ENCODE data around the gene ATP9B. TPM values are rescaled to one million over a fixed set of nuclear protein-coding genes. Genes with fewer than 3 reads are reported as not detected.

ATP9B gene
- total RNA-seq, 1 experiment from 2014 or later: 17.8 TPM

DNA sequence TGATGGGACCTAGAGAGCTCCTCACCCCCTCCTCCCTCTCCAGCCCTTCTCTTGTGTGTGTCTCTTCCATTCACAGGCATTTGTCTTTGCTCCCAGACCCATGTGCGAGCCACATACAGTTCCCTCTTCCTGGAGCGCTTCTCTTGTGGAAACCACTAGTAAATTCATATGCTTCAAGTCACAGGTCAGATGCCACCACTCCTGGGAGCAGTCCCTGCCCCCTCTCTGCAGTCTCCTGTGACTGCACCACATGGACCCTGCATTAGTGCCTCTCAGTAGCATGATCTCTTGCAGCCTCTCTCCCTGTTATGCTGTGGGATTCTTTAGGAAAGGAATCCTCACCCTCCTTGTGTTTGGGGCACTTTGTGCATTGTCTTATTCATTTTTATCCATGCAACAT lies 230.1 kb downstream of the ATP9B start:
- ChIA-PET CTCF (no interaction called here), POLR2A (no interaction called here), RAD21 (ENCODE audit: low non-redundant PET in 1 of 2, low total read pairs in 2 of 2, uncharacterized antibody in 2 of 2, unreplicated experiment in 2 of 2) (no interaction called here)
- Histone ChIP-seq H3K27me3 (ENCODE audit: insufficient read depth, low read length) (no peaks in the 10 kb centered on the region), H3K4me2 (ENCODE audit: low read length) (no peak overlapping the region), H3K9me3 (ENCODE audit: control insufficient read depth in 1 of 2, insufficient read depth in 1 of 2, low read depth in 1 of 2, low read length in 2 of 2) (no peaks in the 10 kb centered on the region), H3K27ac (ENCODE audit: low read depth, low read length) (no peak overlapping the region), H3K4me3 (replicated peaks in 1 of 2; ENCODE audit: low read depth in 1 of 2, low read length in 2 of 2) (no peak overlapping the region), H4K20me1 (ENCODE audit: insufficient read depth) (no peaks in the 10 kb centered on the region), H3K36me3 (ENCODE audit: control insufficient read depth in 1 of 2, insufficient read depth in 2 of 2, low read length in 2 of 2) (no peaks in the 10 kb centered on the region), H3K9me2 (ENCODE audit: insufficient read depth) (no peaks in the 10 kb centered on the region), H3K9ac (ENCODE audit: low read length) (no peak overlapping the region), H3K79me2 (ENCODE audit: insufficient read depth, low read length) (no peaks in the 10 kb centered on the region), H3K4me1 (ENCODE audit: control insufficient read depth in 1 of 2, insufficient read depth in 2 of 2, low read length in 2 of 2) (no peaks in the 10 kb centered on the region), H2AFZ (ENCODE audit: low read depth, low read length, poor library complexity, severe bottlenecking) (no peak overlapping the region)
- TF ChIP-seq FOSL1 (IDR thresholded peaks at IDR 0.05; ENCODE audit: low read depth) (no peak), ZFX (IDR thresholded peaks at IDR 0.05) (no peak), SRF (IDR thresholded peaks at IDR 0.05; ENCODE audit: low read depth) (no peak), RAD21 (IDR thresholded peaks at IDR 0.05; ENCODE audit: low read depth) (no peak), EZH2phosphoT487 (IDR thresholded peaks at IDR 0.05; ENCODE audit: borderline replicate concordance) (no peak), EGR1 (IDR thresholded peaks at IDR 0.05; ENCODE audit: low read depth) (no peak), POLR2AphosphoS5 (IDR thresholded peaks at IDR 0.05; ENCODE audit: low read depth, low read length) (no peak), EZH2 (IDR thresholded peaks at IDR 0.05) (no peak), CEBPB (IDR thresholded peaks at IDR 0.05; ENCODE audit: low read depth) (no peak), SIN3A (IDR thresholded peaks at IDR 0.05; ENCODE audit: low read depth) (no peak), CBX3 (IDR thresholded peaks at IDR 0.05; ENCODE audit: low read depth) (no peak), ZNF274 (IDR thresholded peaks at IDR 0.05; ENCODE audit: low read depth, low read length) (no peak), YY1 (IDR thresholded peaks at IDR 0.05; ENCODE audit: extremely low read depth, insufficient replicate concordance, low read depth, low read length) (no peak), SP1 (IDR thresholded peaks at IDR 0.05; ENCODE audit: low read depth) (no peak), ELF1 (IDR thresholded peaks at IDR 0.05; ENCODE audit: borderline replicate concordance, low read depth) (no peak)
- TF ChIP-seq, protein P1, sequence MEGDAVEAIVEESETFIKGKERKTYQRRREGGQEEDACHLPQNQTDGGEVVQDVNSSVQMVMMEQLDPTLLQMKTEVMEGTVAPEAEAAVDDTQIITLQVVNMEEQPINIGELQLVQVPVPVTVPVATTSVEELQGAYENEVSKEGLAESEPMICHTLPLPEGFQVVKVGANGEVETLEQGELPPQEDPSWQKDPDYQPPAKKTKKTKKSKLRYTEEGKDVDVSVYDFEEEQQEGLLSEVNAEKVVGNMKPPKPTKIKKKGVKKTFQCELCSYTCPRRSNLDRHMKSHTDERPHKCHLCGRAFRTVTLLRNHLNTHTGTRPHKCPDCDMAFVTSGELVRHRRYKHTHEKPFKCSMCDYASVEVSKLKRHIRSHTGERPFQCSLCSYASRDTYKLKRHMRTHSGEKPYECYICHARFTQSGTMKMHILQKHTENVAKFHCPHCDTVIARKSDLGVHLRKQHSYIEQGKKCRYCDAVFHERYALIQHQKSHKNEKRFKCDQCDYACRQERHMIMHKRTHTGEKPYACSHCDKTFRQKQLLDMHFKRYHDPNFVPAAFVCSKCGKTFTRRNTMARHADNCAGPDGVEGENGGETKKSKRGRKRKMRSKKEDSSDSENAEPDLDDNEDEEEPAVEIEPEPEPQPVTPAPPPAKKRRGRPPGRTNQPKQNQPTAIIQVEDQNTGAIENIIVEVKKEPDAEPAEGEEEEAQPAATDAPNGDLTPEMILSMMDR (IDR thresholded peaks at IDR 0.05 in 2 of 3, conservative IDR thresholded peaks at IDR 0.05 in 1 of 3; ENCODE audit: borderline replicate concordance in 1 of 3, insufficient read depth in 1 of 3, low read depth in 2 of 3, low read length in 2 of 3): no peak
- TF ChIP-seq, protein P2, sequence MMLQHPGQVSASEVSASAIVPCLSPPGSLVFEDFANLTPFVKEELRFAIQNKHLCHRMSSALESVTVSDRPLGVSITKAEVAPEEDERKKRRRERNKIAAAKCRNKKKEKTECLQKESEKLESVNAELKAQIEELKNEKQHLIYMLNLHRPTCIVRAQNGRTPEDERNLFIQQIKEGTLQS (IDR thresholded peaks at IDR 0.05): no peak
- TF ChIP-seq, protein P3, sequence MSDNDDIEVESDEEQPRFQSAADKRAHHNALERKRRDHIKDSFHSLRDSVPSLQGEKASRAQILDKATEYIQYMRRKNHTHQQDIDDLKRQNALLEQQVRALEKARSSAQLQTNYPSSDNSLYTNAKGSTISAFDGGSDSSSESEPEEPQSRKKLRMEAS (IDR thresholded peaks at IDR 0.05): no peak
- no peak for DNase-seq (ENCODE audit: low read depth, low spot score)
- intact Hi-C loops (cut with micrococcal nuclease): no loop called here
- BruUV-seq (replicated peaks): no TSS peak
- ATAC-seq: no peak

All from HCT116 (cell line).